Measurements from ENCODE around the gene LDB1.

LDB1 gene

DNA sequence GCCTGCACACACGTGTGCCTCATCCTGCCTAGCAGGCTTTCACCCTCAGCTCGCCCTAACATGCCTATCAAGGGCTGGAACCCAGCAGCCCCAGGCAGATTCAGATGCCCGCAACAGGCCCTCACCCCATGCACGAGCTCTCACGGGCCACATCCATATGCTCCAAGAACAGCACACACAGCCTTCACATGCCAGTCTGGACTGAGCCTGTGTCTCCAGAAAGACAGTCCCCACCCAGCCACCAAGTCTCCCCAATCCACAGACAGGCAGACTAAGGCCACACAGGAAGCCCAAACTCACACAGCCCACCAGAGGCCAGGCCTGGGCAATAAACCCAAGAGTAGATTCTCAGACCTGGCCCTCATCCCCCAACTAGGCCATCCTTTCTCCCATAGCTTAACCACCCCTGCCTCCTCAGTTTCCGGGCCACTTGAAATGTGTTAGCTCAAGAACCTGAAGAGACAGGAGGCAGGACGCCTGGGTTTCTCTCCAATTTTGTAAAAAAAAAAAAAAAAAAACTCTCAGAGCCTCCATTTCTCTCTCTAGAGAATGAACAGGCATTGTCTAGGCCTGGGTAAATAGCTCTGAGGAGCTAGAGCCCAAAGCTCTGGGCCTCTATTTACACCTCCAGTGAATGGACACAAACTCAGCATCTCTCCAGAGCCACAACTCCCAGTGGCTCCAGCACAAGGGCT is 6.8 kb downstream of the LDB1 start:
- no peak for DNase-seq (ENCODE audit: low spot score)

DNA sequence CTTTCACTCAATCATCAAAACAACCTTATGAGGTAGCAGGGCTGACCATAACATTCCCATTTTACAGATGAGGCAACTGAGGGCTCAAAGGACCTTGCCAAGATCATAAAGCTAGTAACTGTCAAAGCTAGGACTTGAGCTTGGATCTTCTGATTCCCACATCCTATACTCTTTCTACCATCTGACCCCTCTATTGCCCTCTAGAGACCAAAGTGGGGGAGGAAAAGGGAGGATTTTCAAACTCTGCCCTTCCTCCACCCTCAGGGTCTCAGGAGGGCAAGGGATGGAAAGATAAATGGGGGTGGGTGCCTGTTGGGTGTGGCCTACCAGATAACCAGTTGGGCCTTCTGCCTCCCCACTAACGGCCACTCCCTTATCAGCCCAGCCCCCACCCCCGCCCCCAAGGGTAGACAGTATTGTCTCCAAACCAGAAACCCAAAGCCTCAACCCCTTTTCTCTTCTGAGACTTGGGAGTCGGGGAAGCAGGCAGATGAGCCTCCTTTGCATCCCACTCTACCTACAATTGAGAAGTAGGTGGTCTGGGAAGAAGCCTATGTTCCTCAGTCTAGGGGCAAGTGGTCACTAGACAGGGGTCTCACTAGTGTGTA is 7.9 kb downstream of the LDB1 start:
- DNase-seq (ENCODE audit: low spot score): no peak

DNA sequence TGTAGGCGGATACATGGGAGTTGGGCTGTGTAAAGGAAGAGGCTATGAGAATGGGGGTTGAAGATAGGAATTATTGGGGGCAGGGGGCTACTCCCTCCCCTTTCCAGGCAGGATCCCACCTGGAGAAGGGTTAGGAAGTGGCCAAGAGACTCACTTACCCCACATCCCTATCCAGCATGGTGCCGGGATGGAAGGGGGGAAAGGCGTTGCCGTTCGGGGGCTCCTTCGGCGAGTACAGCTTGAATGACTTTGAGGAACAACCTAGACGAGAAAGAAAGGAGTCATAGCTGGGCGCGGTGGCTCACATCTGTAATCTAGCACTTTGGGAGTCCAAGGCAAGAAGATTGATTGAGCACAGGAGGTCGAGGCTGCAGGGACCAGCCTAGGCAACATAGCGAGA is 8.9 kb downstream of the LDB1 start:
- no peak for DNase-seq (ENCODE audit: low spot score)

DNA sequence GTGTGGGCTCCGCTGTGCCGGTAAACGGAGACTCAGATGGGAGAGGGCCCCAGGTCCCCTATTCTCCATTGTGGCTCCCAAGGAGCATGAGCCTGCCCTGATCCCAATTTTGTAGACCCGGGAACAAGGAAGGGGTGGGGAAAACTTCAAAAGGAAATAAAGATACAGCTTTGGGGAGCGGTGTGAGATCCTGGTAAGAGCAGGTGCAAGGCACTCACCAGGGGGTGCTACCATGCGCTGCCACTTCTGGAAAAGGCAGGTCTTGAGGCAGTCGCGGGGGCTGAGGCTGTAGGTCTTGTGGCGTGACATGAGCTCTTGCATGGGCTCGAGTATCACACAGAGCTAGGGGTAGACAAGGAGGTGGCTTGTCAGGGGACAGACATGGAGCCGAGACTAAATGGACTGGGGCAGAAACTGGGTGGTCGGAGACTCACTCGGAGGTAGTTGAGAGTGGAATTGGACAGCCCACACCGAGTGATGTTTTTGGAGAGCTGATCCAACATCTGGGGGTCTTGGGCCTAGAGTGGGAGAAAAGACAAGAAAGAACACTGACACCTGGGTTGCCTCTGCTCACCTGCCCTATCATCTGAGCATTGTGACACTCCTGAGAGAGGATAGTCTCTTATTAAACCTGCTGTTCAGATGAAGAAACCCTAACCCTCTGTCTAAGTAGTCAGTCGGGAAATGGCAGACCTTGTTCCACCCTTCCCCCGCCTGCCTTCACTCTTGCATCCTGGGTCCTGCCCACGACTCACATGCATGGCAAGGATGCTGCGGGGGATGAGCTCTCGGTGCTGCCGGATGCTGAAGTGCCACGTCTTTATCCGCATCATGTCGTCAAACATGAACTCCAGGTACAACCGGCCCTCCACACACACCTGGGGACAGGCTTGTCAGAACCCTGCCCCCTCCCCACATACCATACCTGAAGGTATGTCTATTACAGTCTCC is 10.7 kb downstream of the LDB1 start:
- no peak for DNase-seq (ENCODE audit: low spot score)

DNA sequence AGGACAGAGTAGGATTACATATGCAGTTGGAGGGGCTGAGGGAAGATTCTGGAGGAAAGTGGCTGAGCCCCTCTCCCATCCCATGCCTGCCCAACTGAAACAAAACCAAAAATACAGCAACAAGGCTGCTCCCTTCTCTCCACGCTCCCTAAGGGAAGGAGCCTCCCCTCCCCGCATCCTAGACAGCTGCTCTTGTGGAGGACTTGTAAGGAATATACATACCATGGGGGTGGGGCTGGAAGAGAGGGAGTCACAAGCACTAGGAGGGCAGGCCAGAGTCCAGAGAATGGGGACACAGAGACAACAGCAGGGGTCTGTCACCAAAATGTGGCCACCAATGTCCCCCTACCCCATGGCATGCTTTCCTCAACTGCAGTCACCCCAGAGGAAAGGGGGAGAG is 13.2 kb downstream of the LDB1 start:
- no peak for DNase-seq (ENCODE audit: low spot score)

DNA sequence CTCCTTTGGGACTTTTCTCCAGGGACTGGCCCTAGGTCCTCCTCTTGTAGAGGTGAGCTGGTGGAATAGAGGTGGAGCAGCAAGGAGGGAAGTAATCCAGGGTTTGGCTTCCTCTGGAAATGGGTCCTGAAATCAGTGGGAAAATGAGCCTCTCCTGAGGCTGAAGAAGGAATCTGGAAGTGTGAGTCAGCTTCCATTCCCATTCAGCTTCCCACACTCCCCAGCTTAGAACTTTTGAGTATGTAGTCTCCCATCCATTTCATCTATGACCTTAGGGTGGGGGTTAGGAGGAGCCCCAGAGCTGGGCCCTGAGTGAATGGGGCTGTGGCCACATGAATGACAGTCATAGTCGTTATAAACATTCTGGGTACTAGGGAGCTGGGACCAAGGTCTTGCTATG is 17.7 kb downstream of the LDB1 start:
- no peak for DNase-seq (ENCODE audit: low spot score)

DNA sequence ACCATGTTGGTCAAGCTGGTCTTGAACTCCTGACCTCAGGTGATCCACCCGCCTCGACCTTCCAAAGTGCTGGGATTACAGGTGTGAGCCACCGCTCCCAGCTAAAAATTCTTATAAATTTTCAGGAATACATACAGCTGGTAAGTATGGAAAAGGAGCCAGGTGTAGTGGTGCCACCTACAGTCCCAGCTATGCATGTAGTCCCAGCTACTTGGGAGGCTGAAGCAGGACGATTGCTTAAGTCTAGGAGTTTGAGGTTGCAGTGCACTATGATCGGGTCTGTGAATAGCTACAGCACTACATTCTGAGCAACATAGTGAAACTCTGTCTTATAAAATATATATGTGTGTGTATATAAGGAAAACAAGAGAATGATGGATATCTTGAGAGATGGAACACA is 19.0 kb downstream of the LDB1 start:
- no peak for DNase-seq (ENCODE audit: low spot score)

DNA sequence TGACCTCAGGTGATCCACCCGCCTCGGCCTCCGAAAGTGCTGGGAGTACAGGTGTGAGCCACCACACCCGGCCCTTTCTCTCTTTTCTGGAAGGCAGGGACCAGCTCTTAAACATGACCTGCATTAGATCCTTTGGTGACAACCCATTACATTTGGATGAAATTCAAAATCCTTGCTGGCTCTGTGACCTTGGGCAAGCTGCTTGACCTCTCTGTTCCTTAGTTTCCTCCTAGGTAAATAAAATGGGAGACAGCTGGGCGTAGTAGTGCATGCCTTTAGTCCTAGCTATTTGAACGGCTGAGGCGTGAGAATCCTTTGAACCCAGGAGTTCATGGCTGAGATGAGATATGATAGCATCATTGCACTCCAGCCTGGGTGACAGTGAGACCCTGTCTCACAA is 23.7 kb downstream of the LDB1 start:
- no peak for DNase-seq (ENCODE audit: low spot score)

DNA sequence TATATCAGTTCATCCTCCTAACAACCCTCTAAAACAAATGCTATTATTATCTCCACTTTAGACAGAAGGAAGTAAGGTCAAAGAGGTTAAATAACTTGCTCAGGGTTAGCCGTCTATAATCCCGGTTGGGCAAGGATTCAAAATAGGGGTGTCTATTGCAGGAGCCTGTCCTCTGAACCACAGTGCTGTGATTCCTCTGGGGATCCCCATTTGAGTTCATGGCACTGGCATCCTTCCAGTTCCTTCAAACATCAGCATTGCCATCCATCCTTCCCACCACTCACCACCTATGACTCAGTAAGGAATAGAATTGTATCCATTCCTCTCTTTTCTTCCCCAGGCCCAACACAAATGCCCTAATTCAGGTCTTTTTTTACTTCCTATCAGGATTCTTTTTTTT is 29.4 kb downstream of the LDB1 start:
- DNase-seq (ENCODE audit: low spot score): peak; percentile 20

DNA sequence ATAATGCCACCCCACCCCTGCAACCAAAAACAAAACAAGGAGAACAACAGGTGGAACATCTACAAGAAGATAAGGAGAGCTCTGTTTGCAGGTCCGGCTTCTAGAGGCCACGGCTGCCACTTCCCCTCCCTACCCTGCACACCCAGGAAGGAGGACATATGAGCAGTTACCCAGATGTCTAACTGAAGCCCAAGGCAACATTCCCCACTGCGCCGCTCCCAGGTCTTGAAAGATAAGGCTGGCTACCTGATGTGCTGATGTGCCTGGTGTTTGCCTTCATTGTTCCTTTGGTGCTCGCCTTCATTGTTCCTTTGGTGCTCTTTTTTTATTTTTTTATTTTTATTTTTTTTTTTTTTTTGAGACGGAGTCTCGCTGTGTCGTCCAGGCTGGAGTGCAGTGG is 34.0 kb downstream of the LDB1 start:
- no peak for DNase-seq (ENCODE audit: low spot score)

DNA sequence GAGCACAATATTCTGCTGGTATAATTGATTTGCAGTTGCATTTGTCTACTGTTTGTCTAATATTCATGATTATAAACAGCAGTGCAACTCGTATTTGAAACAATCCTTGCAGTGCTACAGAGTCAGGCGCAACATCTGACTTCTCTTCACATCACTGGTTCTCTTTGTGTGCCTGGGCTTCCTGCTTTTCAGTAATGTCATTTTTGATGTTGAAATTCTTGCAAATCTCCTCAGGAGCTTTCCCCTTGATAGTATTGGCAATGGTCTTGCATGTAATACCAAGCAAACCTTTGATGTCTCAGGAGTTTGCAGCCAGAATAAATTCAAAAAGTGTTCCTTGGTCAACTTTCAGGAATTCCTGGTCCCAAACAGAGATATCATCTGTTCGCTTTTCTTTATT is 34.8 kb downstream of the LDB1 start:
- DNase-seq (ENCODE audit: low spot score): no peak

DNA sequence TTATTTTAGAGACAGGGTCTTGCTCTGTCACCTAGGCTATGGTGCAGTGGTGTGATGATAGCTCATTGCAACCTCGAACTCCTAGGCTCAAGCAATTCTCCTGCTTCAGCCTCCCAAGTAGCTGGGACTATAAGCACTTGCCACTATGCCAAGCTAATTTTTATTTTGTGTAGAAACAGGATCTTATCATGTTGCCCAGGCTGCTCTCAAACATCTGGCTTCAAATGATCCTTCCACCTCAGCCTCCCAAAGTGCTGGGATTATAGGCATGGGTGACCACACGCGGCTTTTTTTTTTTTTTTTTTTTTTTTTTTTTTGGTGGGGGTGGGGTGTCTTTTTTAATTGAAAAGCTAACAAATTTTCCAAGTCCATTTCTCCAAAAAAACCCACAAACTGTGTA is 36.6 kb downstream of the LDB1 start:
- DNase-seq (ENCODE audit: low spot score): no peak

DNA sequence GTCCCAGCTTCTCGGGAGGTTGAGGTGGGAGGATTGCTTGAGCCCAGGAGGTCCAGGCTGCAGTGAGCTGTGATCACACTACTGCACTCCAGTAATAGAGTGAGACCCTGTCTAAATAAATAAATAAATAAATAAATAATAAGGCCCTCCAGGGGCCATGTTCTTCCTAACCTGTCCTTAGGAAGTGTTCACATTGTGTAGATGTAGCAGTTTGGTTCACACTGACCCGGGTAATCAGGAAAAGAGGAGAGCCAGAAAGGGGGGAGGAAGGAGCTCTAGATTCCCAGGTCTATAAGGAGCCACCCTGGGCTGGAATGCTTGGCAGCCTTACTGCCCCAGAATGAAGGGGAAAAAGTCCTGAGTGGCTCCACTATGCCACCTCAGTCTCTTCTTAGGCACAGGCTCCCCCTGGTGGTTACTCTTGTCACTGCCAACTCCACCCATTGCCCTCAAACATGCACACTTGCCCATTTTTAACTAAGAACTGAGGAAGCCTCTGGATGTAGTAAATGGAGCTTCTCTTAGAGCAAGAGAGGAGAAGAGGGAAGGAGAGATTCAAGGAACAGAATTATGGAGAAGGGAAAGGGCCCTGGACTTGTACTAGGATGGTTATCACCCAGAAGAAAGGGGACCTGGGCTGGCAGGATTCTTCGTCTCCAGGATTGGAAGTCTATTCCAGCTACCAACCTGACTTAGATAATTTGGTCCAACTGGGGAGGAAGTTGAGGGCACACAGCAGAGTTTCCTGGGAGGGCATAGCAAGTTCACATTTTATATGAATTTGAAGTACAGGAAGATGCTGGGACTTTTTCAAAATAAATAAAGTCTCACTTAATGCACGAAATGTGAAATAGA is 47.3 kb downstream of the LDB1 start:
- DNase-seq (ENCODE audit: low spot score): peak; percentile 40

DNA sequence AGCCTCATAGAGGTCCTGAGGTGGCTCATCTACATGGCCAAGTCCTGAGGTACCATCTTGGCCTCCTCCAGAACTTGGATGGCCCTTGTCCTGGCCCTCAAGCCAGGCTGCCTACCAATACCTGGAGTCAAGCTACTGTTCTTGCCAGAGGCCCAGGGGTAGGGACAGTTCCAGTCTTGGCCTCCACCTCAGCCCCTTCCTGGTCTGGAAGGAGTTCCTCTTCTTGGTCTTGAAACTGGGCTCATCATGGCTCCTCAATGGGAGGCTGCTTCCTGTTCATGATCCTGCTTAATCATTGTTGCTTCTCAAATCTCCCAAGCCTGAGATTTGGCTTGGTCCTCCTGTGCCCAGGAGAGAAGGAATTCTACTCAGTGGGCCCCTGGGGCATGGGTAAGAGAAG is 51.1 kb downstream of the LDB1 start:
- no peak for DNase-seq (ENCODE audit: low spot score)

DNA sequence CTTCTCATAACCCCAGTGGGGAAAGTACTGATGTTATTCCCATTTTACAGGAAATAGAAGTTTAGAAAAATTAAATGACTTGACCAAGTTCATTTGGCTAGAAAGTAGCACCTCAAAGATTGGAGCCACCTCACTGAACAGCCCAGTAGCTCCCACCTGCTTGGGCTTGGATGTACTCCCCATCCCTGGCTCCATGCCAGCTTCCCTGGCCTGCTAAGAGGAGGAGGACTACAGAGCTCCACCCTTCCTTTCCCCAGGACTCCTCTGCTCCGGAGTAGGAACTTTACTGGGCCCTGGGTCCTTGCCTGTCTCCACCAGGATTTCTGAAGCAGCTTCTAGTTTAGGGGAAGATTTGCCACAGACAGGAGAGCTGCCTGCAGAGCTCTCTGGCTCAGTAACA is 52.0 kb downstream of the LDB1 start:
- DNase-seq (ENCODE audit: low spot score): no peak

DNA sequence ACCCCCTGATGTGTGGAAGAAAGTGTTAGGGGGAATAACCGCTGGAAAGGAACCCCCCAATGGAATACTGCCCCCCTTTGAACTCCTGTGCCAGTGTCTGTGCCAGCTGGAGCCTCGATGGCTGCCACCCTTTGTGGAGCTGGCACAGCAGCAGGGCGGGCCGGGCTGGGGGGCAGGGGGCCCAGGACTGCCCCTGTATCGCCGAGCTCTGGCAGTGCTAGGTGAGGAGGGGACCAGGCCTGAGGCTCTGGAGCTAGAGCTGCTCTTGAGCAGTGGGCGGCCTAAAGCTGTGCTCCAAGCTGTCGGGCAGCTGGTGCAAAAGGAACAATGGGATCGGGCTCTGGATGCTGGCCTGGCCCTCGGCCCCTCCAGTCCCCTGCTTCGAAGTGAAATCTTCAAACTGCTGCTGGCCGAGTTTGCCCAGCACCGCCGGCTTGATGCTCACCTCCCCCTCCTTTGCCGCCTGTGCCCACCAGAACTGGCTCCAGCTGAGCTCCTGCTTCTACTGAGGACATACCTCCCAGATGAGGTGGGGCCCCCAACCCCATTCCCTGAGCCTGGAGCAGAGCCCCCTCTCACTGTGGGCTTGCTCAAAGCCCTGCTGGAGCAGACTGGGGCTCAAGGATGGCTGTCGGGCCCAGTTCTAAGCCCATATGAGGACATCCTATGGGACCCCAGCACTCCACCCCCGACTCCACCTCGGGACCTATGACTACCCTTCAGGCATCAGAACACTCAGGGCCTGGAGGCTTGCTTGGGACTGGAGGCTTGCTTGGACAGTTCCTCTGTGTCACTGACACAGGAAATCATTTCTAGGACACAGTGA is 52.9 kb downstream of the LDB1 start:
- no peak for DNase-seq (ENCODE audit: low spot score)

DNA sequence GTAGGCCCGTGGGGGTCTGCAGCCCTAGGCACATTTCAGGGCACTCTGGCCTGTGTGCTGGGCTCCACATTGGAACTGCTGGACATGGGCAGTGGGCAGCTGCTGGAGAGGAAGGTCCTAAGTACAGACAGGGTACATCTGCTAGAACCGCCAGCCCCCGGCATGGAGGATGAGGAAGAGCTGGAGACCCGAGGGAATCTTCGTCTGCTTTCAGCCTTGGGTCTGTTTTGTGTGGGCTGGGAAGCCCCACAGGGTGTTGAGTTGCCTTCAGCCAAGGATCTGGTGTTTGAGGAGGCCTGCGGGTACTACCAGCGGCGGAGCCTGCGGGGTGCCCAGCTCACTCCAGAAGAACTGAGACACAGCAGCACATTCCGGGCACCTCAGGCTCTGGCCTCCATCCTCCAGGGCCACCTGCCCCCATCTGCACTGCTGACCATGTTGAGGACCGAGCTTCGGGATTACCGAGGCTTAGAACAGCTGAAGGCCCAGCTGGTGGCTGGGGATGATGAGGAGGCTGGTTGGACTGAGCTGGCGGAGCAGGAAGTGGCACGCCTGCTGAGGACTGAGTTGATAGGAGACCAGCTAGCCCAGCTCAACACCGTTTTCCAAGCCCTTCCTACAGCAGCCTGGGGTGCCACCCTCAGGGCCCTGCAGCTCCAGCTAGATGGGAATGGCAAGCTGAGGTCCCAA is 53.6 kb downstream of the LDB1 start:
- DNase-seq (ENCODE audit: low spot score): no peak

DNA sequence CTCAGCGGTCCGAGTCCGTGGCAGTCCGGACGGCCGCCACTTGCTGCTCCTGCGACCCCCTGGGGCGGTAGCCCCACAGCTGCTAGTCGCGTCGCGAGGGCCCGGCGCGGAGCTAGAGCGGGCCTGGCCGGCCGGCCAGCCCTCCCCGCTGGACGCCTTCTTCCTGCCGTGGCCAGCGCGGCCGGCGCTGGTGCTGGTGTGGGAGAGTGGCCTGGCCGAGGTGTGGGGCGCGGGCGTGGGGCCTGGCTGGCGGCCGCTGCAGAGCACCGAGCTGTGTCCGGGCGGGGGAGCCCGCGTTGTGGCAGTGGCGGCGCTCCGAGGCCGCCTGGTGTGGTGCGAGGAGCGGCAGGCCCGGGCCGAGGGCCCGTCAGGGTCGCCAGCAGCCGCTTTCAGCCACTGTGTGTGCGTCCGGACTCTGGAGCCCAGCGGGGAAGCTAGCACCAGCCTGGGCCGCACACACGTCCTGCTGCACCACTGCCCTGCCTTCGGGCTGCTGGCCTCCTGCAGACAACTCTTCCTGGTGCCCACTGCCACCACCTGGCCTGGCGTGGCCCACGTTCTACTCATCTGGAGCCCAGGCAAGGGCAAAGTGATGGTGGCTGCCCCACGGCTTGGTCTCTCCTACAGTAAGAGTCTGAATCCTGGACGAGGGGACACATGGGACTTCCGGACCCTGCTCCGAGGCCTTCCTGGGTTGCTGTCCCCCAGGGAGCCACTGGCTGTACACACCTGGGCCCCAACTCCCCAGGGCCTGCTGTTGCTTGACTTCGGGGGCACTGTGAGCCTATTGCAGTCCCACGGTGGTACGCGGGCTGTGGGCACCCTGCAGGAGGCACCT is 54.4 kb downstream of the LDB1 start:
- DNase-seq (ENCODE audit: low spot score): no peak

DNA sequence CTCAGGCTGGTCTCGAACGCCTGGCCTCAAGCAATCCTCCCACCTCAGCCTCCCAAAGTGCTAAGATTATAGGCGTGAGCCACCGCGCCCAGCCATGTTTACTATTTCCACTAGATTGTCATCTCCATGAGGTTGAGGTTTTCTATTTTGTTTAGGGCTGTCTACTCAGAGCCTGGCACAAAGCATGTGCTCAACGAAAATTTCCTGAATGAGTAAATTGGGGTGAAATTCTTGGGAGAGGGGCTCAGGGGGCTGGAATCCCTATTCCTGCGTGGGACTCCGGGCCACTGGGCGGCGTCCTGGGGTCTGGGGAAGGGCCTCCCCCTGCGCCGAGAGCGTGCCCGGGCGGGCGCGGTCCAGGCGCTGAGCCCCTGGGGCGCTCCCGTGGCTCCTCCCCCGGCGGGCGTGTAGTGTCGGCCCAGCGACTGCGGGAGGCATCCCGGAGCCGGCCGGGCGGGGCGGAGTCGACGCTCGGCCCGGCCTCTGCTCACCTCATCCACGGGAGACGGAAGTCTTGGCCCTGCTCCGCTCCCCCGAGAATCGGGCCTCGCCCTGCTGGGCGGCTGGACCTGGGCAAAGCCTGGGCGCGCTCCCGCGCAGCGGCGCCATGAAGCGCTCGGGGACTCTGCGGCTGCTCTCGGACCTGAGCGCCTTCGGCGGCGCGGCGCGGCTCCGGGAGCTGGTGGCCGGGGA is 55.2 kb downstream of the LDB1 start, which contains the start of gene HPS6:
TSS of gene HPS6 (plus strand) at position 482 of the 693 bp plus-strand sequence. CDS start at position 608, 126 bp downstream.
- peak; percentile 67 for DNase-seq (ENCODE audit: low spot score)
